ENCODE measurements around the gene CACNA2D4.

The CACNA2D4 gene

DNA sequence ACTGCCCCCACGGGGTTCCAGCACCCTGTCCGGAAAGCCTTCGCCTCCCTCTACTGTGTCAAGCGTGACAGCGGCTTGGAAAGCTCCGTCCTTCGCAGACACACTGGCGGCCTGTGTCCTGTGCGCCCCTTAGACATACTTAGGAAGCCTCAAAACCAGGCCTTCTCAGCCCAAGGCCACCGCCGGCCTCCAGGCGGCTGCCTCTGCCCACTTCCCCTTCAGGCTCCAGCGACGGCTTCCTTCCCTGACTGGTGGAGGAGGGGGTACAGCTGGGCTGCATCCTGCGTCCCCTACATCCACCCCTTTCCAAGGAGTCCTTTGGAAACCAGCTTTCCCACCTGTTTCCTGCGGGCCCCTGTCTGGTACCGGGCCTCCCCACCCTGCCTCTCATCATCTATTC lies 2.5 kb upstream of the CACNA2D4 start:
- TF ChIP-seq, protein P1, sequence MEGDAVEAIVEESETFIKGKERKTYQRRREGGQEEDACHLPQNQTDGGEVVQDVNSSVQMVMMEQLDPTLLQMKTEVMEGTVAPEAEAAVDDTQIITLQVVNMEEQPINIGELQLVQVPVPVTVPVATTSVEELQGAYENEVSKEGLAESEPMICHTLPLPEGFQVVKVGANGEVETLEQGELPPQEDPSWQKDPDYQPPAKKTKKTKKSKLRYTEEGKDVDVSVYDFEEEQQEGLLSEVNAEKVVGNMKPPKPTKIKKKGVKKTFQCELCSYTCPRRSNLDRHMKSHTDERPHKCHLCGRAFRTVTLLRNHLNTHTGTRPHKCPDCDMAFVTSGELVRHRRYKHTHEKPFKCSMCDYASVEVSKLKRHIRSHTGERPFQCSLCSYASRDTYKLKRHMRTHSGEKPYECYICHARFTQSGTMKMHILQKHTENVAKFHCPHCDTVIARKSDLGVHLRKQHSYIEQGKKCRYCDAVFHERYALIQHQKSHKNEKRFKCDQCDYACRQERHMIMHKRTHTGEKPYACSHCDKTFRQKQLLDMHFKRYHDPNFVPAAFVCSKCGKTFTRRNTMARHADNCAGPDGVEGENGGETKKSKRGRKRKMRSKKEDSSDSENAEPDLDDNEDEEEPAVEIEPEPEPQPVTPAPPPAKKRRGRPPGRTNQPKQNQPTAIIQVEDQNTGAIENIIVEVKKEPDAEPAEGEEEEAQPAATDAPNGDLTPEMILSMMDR (IDR thresholded peaks at IDR 0.05; ENCODE audit: control extremely low read depth, extremely low read depth, low read depth, missing control alignments), result no peak
- ChIA-PET POLR2A (no interaction called here), CTCF (interaction anchor here (1.9 kb wide), 1 partner anchor 19 kb away, joined by 5 read pairs; no protein-coding TSS in a partner anchor)
- DNase-seq (ENCODE audit: extremely low spot score), result no peak

DNA sequence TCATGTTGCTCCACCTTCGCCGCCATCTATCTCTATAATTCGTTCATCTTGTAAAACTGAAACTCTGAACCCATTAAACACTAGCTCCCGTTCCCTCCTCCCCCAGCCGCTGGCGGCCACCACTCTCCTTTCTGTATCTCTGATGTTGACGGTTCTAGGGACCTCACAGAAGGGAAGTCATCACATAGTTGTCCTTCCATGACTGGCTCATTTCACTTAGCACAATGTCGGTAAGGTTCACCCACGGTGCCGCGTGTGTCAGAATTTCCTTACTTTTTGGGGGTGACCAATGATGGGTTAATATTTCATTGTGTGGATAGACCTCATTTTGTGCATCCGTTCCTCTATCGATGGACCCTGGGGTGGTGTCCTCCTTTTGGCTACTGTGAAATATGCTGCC lies 2.0 kb upstream of the CACNA2D4 start:
- DNase-seq (ENCODE audit: extremely low spot score), result no peak
- TF ChIP-seq, protein P1 (IDR thresholded peaks at IDR 0.05; ENCODE audit: control extremely low read depth, extremely low read depth, low read depth, missing control alignments), result no peak
- ChIA-PET POLR2A (no interaction called here), CTCF (interaction anchor here (1.9 kb wide), 1 partner anchor 19 kb away, joined by 5 read pairs; no protein-coding TSS in a partner anchor)

- ChIA-PET POLR2A (no interaction called here), CTCF (interaction anchor here (1.9 kb wide), 1 partner anchor 20 kb away, joined by 5 read pairs; no protein-coding TSS in a partner anchor)
- no peak for DNase-seq (ENCODE audit: extremely low spot score)
- TF ChIP-seq, protein P1 (IDR thresholded peaks at IDR 0.05; ENCODE audit: control extremely low read depth, extremely low read depth, low read depth, missing control alignments), result no peak
Observed at GRCh38 chr12:1919763-1920162, 1.3 kb upstream of the CACNA2D4 start.

GRCh38 chr12:1919284-1919683 lies 832 bp upstream of the CACNA2D4 start:
- TF ChIP-seq, protein P1 (IDR thresholded peaks at IDR 0.05; ENCODE audit: control extremely low read depth, extremely low read depth, low read depth, missing control alignments), result no peak
- DNase-seq (ENCODE audit: extremely low spot score), result peak; percentile 10
- CTCF ChIA-PET, result interaction anchor here (1.1 to 1.9 kb wide), 3 partner anchors 7 to 21 kb away, joined by 3 to 5 read pairs (median 3); no protein-coding TSS in a partner anchor

GRCh38 chr12:1918884-1919236 lies 408 bp upstream of the CACNA2D4 start:
- ChIA-PET CTCF (interaction anchor here (1.1 to 1.2 kb wide), 2 partner anchors 8 to 21 kb away, joined by 3 read pairs; no protein-coding TSS in a partner anchor), POLR2A (no interaction called here)
- TF ChIP-seq, protein P1 (IDR thresholded peaks at IDR 0.05; ENCODE audit: control extremely low read depth, extremely low read depth, low read depth, missing control alignments), result no peak

More at GRCh38 chr12:1919284-1919683, 832 bp upstream of the CACNA2D4 start:
- POLR2A ChIA-PET, result no interaction called here

DNA sequence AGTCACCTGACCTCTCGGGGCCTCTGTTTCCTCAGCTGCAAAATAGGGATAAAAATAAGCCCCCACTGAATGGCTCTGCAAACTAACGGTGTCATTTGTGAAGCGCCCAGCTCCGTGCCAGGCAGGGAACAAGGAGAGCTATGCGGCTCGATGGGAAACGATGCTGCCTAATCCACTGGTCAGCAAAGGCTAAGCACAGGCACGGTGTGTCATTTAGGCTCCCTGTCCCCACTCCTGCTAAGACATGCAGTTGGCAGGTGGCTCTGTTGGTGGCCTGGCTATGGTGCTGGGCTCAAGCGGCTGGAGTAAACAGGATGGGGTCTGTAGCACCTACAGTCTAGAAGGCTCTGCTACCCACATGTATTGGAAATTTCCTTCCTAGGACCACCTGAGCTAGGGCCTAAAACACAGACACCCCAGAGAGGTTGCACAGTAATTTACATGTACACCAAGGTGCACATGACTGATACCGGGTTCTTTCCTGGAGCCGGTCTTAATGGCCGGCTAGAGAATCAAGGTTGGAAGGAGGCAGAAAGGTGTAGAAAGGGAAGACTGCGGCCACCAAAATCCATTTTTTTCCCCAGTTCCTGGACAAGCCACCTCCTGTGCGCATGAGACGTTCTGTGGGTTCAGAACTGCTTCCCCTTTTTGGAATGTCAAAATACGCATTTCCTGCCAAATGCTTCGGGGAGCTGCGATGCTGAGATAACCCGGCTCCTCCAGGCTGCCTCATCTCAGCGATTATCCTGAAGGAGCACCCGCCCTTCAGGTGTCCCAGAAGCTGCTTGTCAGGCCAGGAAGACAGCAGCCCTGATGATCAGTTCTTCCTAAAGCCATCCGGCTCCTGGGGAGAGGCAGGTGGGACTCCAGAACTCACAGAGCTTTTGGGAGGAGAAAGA lies 1.0 kb downstream of the CACNA2D4 start:
- CTCF ChIA-PET, result no interaction called here
- peak; percentile 15 for DNase-seq (ENCODE audit: extremely low spot score)

More at GRCh38 chr12:1918884-1919236, 408 bp upstream of the CACNA2D4 start:
- no peak for DNase-seq (ENCODE audit: extremely low spot score)

More for the DNA sequence above, 1.0 kb downstream of the CACNA2D4 start:
- TF ChIP-seq, protein P1 (IDR thresholded peaks at IDR 0.05; ENCODE audit: control extremely low read depth, extremely low read depth, low read depth, missing control alignments), result no peak
- POLR2A ChIA-PET, result no interaction called here
